HCT116 (cell line): ENCODE data around the gene MYLK2.

ENCODE experiments used
- CTCF ChIP-seq, 3 experiments: fragments of 200-600 bp in 1 of 3; sonication (generic) in 1 of 3; IDR thresholded peaks in 2 of 3; conservative IDR thresholded peaks in 1 of 3; 2 replicates each; pipeline ENCODE4 v1.5.1; 2012 to 2017; ENCODE audit warnings: low read depth in 2 of 3, low read length in 2 of 3, antibody characterized with exemption in 1 of 3, borderline replicate concordance in 1 of 3, control low read depth in 1 of 3, mild to moderate bottlenecking in 1 of 3, mixed read lengths in 1 of 3, mixed run types in 1 of 3, moderate library complexity in 1 of 3; ENCODE audit not compliant: insufficient read depth in 1 of 3
- MAX ChIP-seq: IDR thresholded peaks from 2 replicates; pipeline ENCODE4 v1.6.1; 2012
- POLR2A ChIP-seq: IDR thresholded peaks from 2 replicates; pipeline ENCODE4 v1.7.0; 2011; ENCODE audit warnings: borderline replicate concordance; ENCODE audit not compliant: insufficient read depth, insufficient read length; ENCODE audit errors: extremely low read depth
- POLR2AphosphoS5 ChIP-seq: IDR thresholded peaks from 2 replicates; pipeline ENCODE4 v1.6.1; 2011; ENCODE audit warnings: mild to moderate bottlenecking, low read depth, low read length, moderate library complexity
- RAD21 ChIP-seq: IDR thresholded peaks from 2 replicates; pipeline ENCODE4 v1.6.1; 2012; ENCODE audit warnings: low read depth, mild to moderate bottlenecking
- YY1 ChIP-seq: IDR thresholded peaks from 2 replicates; pipeline ENCODE4 v1.6.1; 2011; ENCODE audit warnings: low read length, low read depth, moderate library complexity, mild to moderate bottlenecking; ENCODE audit not compliant: insufficient replicate concordance; ENCODE audit errors: extremely low read depth
- ZFX ChIP-seq: fragments of 450-650 bp; IDR thresholded peaks from 2 replicates; pipeline ENCODE4 v1.6.1; 2017

DNA sequence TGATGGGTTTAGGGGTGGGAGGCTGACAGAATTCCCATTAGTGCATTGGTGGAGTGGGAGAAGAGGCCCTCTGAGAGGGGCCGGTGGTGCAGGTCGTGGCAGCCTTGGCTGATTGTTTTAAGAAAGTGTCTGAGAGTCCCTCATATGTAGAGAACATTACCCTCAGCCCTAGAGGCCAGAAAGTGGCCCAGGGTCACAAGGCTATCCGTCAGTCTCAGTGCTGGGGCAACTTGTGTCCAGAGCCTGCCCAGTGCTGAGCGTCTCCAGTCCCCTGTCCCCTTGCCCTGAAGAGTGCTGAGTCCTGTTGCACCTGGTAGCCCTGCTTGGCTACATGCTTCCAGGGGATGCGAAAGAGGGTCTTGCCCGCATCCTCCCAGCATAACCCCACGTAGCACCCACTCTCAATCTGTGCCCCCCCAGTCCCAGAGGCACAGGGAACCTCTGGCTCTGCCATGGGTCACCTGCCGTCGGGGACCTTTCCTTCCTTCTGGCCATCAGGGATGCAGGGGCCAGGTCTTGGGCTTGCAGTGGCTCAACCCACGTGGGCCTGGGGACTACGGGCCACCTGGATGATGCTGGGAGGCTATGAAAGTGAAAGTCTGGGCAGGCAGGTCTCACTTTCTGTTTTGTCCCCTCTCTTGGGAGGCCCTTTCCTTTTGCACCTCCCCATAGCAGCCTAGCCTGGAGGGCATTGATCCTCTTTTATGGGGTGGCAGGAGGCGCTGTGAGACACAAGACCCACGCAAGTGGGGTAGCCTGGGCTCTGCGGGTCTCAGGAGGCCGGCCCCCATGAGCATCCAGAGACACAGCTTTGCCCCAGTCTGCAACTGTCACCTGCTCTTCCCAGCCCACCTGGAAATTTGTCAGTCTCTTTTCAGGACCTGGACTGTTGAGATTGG is 39.0 kb downstream of the MYLK2 start:
- no peak for TF ChIP-seq POLR2A
- TF ChIP-seq CTCF (IDR thresholded peaks at IDR 0.05 in 2 of 3, conservative IDR thresholded peaks at IDR 0.05 in 1 of 3; ENCODE audit: borderline replicate concordance in 1 of 3, insufficient read depth in 1 of 3, low read depth in 2 of 3, low read length in 2 of 3), result no peak
- TF ChIP-seq MAX, result no peak
- TF ChIP-seq ZFX, result no peak
- no peak for TF ChIP-seq YY1
- TF ChIP-seq RAD21, result no peak
- no peak for TF ChIP-seq POLR2AphosphoS5
